Measurements from ENCODE around the gene DCN.
"Not testable (repeated sequence)": the region's sequence is repeated elsewhere in the genome, so short reads cannot be mapped to it uniquely, and the experiment has no call there.

The DCN gene, protein sequence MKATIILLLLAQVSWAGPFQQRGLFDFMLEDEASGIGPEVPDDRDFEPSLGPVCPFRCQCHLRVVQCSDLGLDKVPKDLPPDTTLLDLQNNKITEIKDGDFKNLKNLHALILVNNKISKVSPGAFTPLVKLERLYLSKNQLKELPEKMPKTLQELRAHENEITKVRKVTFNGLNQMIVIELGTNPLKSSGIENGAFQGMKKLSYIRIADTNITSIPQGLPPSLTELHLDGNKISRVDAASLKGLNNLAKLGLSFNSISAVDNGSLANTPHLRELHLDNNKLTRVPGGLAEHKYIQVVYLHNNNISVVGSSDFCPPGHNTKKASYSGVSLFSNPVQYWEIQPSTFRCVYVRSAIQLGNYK

DNA sequence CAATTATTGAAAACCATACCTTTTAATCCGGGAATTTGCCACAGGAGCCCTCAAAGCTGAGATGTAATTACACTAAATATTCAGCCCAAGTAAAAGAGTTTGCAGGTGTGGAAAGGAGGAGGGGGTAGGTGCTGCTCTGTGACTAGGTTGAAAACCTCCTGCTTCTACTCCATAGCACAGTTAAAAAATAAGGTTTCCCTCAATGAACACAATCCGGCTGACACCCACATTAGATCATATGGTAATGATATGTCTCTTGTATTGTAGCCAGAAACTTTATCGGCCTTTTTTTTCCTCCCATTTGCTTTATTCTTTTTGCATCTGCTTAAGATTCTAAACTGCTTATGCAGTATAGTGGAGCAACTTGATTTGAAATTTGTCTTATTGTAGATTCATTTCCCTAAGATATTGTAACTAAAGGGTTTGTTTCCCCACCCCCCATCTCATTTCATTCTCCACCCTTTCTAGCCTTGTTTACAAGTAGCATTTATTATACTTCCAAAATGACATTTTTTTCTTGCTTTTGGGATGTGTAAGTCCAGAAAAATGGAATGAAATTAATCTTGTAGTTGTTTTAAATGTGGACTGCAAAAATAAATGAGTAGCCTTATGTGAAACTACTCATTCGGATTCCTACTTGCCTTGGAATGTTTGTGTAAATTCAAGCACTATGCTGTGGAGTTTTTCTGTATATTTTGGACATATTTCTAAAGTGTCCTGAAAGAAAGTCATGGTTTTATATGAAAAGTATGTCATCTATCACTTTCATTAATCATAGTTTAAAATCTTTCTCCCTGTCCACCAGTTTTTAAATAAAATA lies at the start of gene DCN:
Gene DCN (minus strand): TSS at position 182 of the 820 bp plus-strand sequence. CDS start 4,265 bp downstream, outside the sequence.
- no peak for DNase-seq

DNA sequence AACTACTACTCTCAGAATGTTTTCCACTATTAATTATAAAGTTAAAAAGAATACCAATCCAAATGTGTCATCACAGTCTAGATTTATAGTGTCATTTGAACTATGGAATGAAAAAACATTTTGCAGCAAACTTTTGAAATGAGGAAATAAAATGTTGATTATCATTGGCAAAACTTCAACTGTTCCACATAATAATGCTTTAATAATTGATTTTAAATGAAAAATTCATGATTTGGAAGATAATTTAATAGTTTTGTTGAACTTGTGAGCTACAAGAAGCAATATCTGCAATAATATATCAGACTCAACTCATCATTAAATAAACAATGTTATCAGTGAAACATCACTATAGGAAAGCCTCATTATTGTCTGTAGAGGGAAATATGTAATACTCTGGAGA lies 48.2 kb upstream of the DCN start:
- DNase-seq: no peak

DNA sequence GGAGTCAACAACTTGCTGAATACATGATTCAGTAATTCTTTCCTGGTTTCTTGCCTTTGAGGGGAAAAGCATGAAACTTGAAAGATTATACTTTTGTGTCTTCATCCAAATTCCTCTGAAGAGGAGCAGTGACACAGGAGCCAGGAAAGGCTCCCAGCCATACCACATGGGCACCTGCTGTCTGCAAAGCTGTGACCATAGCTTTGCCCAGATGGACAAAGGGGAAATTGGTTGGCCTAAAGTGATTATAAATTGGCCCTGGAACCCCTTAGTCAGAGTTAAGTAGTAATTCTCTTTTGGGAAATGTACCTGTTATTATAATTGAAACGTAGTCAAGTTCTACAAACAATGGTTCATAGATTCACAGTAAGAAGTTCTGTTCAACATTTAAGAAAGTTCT lies 44.3 kb upstream of the DCN start:
- no peak for DNase-seq

DNA sequence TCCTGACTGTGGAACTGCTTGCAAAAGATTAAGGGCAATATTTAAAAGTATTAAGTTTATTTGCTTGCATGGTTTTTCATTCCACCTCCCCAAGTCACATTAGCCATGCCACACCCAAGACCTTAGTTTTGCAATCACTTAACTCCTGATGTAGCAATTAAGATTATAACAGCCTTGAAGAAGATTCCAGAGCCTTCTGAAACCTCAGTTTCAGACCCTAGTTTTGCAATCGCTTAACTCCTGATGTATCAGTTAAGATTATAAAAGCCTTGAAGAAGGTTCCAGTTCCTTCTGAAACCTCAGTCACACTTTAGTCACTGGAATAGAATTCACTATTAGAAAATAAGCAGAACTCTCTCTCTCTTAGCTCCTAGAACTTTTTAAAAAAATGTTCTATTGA lies 42.7 kb upstream of the DCN start:
- DNase-seq: no peak

DNA sequence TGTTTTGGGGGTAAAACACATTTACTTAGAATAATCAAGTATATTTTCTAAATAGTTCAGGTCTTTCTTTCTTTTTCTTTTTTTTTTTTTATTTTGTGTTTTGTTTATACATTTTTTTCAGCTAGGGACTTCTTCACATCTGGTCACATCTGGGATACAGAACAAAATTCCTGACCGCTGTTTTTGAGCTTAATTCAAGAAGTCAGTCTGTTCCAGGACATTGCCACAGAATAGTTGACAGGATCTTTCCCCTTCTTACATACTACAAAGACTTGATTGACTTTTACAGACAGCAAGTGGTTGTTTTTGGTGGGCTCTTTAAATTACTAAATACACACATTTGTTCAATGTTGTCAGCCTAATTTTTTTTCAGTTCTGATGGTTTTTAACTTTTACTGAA lies 41.8 kb upstream of the DCN start:
- no peak for DNase-seq

DNA sequence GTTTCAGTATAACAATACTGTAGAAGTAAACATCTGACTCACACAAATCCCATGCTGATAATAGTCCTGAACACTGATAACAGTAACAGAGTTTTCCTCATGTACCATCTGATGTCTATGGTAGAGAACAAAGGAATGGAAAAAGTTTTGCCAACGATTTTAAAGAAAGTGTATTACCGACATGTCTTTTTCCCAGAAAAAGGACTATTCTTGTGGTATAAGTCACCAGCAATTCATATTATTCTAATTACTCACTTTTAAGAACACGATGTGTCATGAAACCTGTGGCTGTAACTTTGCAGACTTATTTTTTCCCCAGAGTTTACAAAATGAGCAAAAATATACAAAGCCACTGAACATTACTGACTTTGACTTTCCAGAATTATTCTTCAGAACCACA lies 40.1 kb upstream of the DCN start:
- no peak for DNase-seq

DNA sequence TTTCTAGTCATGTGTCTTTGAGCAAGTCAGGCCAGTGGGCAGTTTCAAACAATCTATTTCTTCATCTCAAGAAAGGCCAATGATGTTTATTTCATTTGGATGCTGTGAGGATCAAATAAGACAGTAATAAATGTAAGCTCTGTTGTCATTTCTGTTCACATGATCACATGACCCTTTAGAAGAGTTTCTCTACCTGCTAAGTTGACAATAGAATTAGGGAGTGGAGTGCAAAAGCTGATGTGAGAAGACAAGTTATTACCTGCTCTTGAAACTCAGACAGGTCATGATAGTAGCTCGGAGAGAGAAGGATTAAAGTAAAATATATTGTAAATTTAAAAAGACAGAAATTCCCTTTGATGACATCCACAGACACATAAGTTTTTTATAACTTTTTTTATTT lies 37.3 kb upstream of the DCN start:
- DNase-seq: no peak

DNA sequence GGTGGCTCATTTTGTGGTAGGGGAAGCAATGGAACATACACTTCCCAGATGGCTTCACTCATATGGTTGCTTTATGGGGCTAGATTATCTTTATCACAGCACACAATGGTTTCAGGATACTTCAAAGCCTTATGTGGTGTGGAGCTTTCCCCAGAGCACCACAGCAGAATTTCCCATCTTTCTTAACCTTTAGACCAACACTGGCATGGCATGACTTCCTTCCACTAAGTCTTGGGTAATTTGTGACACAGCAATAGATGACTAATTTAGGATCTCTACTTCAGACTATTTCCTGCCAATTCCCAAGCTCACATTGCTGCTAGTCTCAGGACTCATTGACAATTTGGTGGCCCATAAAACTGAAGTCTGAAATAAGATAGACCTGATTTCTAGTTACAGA lies 36.9 kb upstream of the DCN start:
- DNase-seq: no peak

DNA sequence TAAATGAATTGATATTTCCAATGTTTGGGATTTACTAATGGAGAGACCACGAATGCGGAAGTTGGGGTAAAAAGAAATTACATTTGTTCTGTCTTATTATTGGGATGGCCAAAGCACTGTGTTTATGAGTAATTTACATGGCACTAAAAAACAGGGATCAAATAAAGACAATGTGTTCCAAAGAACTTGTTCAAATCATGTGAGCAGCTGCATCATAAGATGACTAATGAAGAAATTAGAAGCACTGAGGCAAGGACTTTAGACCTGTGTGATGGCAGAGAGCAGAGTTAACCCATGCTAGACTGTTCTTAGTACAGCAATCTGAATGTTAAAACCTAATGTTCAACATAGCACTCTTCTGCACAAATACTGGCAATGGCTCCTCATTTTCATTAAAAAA lies 34.3 kb upstream of the DCN start:
- DNase-seq: no peak

DNA sequence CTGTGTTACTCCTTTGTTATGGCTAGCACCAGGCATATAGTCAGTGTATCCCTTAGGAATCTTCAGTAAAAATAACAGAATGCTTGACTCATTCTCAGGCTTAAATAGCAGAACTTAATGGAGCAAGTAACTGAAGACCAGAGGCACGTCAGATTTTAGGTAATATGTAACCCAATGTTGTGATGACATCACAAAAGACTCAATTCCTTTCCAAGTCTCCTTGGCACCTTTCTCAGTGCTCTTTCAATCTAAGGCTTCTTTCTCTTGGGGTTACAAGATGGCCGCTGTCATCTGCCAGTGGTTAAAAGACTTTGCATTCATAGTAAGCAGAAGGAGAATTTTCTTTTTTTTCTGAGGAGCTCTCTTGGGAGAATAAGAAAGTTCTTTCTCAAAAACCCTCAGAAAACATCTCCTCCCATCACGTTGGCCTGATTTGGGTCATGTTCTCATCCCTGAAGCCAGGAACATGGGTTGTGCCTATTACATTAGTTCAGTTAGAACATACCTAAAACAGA lies 33.4 kb upstream of the DCN start:
- DNase-seq: no peak

DNA sequence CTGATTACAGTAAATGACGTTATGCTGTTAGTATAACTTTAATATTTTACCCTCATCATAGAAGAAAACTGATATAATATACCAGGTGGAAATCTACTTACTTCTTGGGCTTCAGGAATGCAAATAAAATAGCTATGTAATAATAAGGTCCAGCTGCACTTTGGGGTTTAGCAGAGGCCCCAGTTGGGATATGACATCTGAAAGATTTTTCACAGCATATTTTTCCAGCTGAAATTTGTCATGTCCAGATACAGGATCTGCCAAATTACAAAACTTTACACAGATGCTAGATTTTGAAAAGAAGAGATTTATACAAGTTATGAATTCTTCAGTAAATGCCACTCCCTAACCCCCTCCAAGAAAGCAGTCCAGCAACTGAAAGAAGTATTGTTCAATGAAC lies 29.2 kb upstream of the DCN start:
- no peak for DNase-seq

DNA sequence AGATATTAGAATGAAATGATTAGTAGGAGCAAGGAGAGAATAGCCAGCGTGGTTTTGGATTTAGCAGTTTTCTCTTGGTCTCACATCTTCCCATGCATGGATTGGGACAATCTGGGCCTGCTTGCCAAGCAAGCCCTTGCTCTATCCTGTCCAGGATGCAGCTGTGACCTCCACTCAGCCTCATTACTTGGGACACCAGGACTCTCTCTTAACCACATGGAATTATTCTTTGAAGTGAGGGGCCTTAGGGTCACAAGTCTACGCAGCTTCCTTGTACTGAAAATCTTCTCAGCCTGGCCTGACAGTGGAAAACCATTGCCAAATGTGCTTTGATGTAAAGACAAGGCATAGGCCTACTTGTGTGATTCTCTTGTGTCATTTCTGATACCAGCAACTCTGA lies 28.0 kb upstream of the DCN start:
- no peak for DNase-seq

DNA sequence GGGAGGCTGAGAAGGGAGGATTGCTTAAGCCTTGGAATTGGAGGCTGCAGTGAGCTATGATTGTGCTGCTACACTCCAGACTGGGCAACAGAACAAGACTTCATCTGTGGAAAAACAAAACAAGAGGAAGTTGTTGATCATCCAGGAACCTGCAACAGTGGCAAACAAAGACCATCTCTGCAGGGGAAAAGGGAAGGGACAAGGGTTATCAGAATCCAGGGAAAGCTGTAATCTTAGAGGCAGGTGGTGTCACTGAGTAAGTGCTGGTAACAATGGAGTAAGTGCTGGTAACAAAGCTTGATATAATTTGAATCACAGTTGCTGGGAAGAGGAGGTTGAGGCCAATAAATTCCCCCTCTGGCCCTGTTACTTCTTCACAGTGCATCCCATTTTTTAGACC lies 27.5 kb upstream of the DCN start:
- DNase-seq: no peak

DNA sequence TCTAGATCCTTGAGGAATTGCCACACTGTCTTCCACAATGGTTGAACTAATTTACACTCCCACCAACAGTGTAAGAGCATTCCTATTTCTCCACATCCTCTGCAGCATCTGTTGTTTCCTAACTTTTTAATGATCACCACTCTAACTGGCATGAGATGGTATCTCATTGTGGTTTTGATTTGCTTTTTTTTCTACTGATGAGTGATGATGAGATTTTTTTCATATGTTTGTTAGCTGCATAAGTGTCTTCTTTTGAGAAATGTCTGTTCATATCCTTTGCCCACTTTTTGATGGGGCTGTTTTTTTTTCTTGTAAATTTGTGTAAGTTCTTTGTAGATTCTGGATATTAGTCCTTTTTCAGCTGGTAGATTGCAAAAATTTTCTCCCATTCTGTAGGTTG lies 24.7 kb upstream of the DCN start:
- DNase-seq: not testable (repeated sequence)

DNA sequence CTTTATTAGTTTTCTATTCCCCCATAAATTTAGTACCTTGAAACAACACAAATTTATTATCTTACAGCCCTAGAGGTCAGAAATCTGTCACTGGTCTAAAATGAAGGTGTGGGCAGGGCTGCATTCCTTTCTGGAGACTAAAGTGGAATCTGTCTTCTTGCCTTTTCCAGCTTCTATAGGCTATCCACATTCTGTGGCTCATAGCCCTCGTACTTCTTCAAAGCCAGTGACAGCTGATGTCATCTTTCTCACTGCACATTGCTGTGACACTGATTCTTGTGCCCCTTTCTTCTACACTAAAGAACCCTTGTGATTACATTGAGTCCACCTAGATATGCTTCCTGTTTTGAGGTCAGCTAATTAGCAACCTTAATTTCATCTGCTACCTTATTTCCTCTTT lies 23.2 kb upstream of the DCN start:
- DNase-seq: no peak

DNA sequence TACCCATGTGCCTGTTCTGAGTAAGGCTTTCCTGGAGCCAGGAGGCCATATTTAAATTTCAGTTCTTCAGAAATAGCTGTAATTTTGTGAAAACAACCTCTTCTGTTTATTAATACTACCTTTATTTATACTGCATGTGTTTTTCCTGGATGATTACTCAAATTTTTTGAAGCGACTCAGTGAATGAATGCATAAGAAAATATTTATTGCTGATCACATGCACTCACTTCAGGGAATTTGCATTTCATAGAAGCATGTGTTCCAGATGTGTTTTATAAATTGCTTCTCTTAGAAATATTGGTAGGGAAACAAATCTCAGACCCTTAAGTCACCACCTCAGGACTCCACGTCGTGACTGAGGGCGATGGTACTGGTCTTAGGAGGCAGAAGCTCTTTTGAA lies 21.8 kb upstream of the DCN start:
- no peak for DNase-seq

DNA sequence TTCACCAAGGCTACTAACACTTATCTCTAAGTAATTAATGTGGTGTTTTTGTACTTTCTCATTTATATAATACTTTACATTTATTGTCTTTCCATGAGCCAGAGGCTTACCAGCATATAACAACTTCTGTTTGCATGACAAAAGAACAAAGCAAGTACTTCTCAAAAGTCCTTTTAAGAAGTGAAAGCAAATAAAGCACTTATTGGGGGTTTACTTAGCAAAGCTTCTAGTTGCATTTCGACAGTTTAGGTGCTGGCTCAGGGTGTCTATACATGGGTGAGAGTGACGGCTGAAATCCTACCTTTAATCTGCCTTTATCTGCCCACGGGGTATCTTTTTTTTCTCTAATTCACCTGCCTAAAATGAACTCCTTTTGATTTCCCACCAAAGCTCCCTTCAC lies 21.0 kb upstream of the DCN start:
- no peak for DNase-seq

DNA sequence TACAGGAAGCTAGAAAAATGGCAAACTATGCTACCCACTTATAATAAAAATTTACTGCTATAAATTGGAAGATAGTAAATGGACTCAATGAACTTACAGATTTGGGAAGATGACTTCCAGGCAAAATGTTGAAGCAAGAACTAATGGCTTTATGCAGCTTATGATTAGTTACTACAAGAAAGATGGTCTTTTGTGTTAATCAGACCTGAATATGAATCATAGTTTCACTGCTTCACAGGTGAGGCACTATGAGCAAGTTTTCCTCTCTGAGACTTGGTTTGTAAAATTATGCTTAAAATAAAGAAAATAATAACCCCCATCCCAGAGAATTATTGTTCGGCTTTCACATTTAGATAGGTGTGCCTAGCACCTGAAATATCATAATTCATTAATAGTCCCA lies 19.8 kb upstream of the DCN start:
- no peak for DNase-seq

DNA sequence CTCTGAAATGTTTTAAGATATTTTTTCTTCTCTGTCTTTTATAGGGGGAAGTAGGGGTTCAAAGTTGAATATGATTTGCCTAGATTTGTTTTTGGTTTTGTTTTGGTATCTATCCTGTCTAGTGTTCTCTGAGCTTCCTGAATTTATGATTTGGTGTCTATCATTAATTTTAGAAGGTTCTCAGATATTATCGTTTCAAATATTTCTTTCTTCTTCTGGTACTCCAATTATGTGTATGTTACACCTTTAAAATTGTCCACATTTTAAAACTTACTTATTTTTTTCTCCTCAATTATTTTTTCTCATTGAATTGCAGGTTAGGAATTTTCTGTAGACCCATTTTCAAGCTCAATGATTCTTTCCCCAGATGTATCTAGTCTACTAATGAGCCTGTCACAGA lies 13.8 kb upstream of the DCN start:
- DNase-seq: no peak

DNA sequence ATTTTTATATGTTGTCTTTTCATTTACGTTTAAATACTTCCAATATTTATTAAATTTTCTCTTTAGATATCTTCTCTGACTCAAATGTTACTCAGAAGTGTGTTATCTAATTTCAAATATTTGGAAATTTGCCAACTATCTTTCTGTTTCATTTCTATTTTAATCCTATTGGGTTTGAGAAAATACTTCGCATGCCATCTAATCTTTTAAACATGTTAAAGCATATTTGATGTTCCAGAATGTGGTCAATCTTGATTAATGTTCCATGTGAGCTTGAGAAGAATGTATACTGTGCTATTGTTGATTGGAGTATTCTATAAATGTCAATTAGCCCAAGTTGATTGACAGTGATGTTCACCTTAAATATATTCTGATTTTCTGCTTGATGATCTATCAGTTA lies 11.9 kb upstream of the DCN start:
- no peak for DNase-seq

DNA sequence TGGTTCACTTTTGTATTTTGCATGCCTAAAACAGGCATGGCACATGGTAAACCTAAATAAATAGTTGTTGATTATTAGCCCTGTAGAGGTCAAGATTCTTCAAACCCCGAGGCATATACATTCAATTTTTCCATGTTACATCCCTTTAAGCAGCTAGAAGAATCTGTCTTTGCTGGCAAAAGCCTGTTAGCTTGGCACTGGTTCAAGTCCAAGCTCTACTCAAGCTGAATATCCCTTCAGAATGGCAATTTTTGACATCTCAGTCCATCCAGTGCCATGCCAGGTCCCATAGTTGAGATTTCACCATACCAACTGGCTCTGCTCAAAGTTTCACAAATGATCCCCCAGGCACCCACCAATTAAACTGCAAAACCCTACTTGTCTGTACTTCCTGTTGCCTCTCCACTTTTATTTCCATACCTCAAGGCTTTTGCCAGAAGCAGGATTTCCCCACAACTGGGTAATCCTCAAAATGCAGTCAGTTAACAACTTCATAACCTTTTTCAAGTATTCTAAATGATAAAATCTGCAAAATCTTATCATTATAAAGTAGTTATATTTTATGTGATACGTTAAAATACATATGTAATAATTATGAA lies 9.0 kb upstream of the DCN start:
- no peak for DNase-seq

DNA sequence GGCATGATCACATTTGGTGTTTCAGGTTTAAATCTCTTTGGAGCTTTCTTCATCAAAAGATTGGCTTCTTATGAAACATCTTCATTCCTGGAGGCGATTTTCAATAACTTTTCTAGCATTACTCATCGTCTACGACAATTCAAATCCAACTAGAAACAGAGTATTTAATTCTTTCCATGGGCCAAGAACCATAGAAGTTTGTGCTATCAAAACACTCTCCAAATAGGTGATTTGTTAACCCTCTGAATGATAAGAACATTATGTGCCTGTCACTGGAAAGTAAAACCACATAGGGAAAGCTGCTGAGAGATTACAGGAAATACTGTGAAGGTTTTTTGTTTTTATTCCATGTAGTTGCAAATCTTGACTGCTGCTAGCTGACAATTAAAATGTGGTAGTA lies 6.9 kb upstream of the DCN start:
- DNase-seq: no peak

DNA sequence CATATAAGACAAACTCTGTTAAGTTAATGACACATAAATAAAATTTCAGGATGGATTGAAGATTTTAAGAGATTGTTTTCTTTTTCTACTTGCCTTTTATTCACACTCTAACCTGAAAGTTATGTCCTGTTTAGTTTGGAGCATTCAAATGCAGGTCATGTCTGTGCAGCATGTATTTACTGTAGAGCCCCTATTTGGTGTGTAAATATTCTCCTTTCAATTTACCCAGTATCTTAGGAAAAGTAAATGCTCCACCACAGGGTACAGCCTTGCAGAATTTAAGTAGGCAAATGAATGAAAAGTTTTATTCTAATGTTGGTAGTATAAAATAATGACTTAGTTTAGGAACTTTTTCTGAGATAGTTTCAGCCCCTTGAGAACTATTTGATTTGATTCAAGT lies 6.2 kb upstream of the DCN start:
- DNase-seq: no peak

DNA sequence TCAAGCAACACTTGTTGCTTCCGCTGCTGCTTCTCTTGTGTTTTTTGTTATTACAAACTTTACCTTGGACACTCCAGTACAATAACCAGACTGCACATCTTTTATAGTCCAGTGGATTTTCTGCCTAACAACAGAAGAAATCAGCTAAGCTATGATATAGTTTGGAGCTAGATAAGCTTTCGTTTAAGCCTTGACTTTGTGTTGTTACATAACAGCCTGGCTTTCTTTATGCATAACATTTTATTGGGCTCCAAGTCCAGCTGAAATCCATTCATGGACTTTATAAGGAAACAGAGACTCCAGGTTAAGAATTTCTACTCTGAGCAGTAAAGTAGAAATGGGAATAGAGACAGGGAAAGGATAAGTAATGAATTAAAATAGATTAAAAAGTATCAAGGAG lies 3.5 kb upstream of the DCN start:
- DNase-seq: no peak
